Activated CD4-positive, alpha-beta T cell treated with anti-CD3 and anti-CD28 coated beads, Interleukin-2, amount 10 ng/mL, durations not matched to agents 24 days and 14 days (primary cell): ENCODE results near the gene CMTM4. TPM values are rescaled to one million over a fixed set of nuclear protein-coding genes. Genes with fewer than 3 reads are reported as not detected.
A peak's percentile ranks its signal among the peaks of the same experiment; 100 is the strongest.
"Not testable (repeated sequence)": the region's sequence is repeated elsewhere in the genome, so short reads cannot be mapped to it uniquely, and the experiment has no call there.

Source experiments
- DNase-seq: peaks from one replicate; pipeline ENCODE4 v3.0.0; 2022
- H3K27ac Mint-ChIP-seq: one replicate; pipeline ENCODE4 v1.8.0; 2022; ENCODE audit warnings: mild to moderate bottlenecking, mixed read lengths
- H3K27me3 Mint-ChIP-seq: one replicate; pipeline ENCODE4 v1.8.0; 2022; ENCODE audit warnings: mixed read lengths
- H3K36me3 Mint-ChIP-seq: one replicate; pipeline ENCODE4 v1.8.0; 2022; ENCODE audit warnings: low read depth, mild to moderate bottlenecking, mixed read lengths
- H3K4me1 Mint-ChIP-seq: one replicate; pipeline ENCODE4 v1.8.0; 2021; ENCODE audit warnings: mixed read lengths
- H3K4me3 Mint-ChIP-seq: one replicate; pipeline ENCODE4 v1.8.0; 2022; ENCODE audit warnings: mild to moderate bottlenecking, moderate library complexity, mixed read lengths
- H3K9me3 Mint-ChIP-seq: one replicate; pipeline ENCODE4 v1.8.0; 2021; ENCODE audit warnings: mixed read lengths
- intact Hi-C: fragments of 100-400 bp; cut with micrococcal nuclease; formaldehyde crosslinking; loops from one replicate; pipeline ENCODE4 v1.15.1; 2023
- total RNA-seq: library from RNA; stranded (reverse); gene quantifications from 2 replicates; pipeline ENCODE4 v1.2.3, GENCODE V29; 2022

Gene CMTM4
- total RNA-seq, 1 donor from 2014 or later, result 3.5 TPM

DNA sequence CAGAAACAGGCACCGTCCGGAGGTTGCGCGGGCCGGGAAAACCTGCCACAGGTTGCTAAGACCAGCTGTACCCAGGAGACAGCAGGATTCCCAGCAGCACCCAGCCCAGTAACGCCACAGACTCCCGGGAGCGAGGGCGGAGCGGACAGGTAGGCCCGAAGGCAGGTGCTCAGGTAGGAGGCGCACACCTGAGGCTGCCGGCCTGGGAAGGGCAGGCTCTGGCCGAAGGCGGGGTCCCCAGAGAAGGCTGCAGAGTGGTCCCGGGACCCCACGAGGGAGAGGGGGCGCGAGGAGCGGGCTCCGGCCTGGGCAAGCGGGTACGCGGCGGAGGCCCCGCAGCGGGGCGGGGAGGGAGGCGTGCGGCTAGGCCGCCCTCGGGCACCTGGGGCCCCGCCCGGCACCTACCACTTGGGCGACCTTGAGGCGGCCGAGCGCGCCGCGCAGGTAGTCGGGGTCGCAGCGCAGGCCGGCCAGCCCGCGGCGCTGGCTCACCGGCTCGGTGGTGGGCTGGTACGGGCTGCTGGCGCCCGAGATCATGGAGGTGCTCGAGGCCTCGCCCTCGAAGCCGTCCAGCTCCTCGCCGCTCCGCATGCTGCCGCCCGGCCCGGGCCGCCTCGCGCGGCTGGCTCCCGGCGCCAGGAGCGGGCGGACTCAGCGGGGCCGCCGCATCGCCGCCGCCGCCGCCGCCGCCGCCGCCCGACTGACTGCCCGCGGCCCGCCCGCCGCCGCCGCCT is 441 bp downstream of the CMTM4 start:
- peak overlapping the region; percentile 73 for H3K4me3 Mint-ChIP-seq
- H3K4me1 Mint-ChIP-seq, result peaks cover 15% of the 10 kb centered on the region
- DNase-seq, result no peak
- H3K36me3 Mint-ChIP-seq, result no peaks in the 10 kb centered on the region
- no peak overlapping the region for H3K27ac Mint-ChIP-seq
- peaks cover 46% of the 10 kb centered on the region for H3K27me3 Mint-ChIP-seq
- no peaks in the 10 kb centered on the region for H3K9me3 Mint-ChIP-seq
- intact Hi-C loops, result loop anchor here (2.0 kb wide), 1 partner anchor 55 kb away; the partner anchor contains the start of gene DYNC1LI2

DNA sequence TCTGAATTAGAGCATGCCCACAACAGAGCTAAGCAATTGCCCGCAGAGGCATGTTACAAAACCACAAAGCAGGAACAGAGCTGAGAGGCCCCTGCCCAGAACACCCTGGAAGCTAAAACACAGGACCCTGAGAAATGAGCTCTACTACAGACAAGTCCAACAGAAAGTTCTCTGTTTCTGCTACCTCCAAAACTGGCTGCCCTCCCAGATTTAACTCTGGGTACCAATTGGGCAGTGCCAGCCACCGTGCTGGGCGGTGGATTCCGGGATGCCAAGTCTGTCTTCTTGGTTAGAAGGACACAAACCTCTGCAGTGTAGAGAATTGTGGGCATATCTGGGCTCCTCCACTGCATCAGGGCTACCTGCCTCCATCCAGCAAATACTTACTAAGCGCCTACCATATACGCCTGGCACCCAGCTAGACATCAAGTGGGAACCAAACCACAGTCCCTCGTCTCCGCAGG is 1.0 kb downstream of the CMTM4 start:
- peak; percentile 59 for DNase-seq
- Mint-ChIP-seq H3K36me3 (no peaks in the 10 kb centered on the region), H3K9me3 (no peaks in the 10 kb centered on the region), H3K4me1 (peaks cover 14% of the 10 kb centered on the region), H3K27ac (no peak overlapping the region), H3K27me3 (peaks cover 46% of the 10 kb centered on the region), H3K4me3 (peak overlapping the region; percentile 73)
- intact Hi-C loops, result no loop called here

DNA sequence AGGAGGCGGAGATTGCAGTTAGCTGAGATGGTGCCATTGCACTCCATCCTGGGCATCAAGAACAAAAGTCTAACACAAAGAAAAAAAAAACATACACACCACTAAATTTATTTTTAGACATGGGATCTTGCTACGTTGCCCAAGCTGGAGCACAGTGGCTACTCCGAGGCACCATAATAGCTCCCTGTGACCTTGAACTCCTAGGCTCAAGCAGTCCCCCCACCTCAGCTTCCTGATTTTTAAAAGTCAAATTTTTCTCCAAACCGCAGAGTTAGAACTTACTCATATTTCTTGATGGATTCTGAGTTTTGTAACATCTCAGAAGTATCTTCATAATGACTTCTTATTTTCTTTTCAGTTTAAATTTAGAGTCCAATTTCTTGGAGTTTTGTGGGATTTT is 3.4 kb downstream of the CMTM4 start:
- no peak overlapping the region for H3K27ac Mint-ChIP-seq
- intact Hi-C loops, result no loop called here
- no peaks in the 10 kb centered on the region for H3K9me3 Mint-ChIP-seq
- H3K4me1 Mint-ChIP-seq, result peaks cover 14% of the 10 kb centered on the region
- H3K4me3 Mint-ChIP-seq, result no peak overlapping the region
- DNase-seq, result no peak
- H3K36me3 Mint-ChIP-seq, result no peaks in the 10 kb centered on the region
- peaks cover 38% of the 10 kb centered on the region for H3K27me3 Mint-ChIP-seq

DNA sequence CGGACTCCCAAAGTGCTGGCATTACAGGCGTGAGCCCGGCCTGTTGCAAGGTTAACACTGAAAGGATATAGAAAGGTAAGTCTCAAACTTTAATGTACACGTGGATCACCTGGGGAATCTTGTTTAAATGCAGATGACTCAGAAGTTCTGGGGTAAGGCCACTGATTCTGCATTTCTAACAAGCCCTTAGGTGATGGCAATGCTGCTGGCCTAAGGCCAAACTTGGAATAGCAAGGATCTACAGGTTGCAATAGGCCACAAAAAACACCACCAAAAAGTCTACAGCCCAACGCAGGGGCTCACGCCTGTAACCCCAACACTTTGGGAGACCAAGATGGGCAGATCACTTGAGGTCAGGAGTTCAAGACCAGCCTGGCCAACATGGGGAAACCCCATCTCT is 4.2 kb downstream of the CMTM4 start:
- no peak overlapping the region for H3K27ac Mint-ChIP-seq
- peaks cover 13% of the 10 kb centered on the region for H3K4me1 Mint-ChIP-seq
- no peak for DNase-seq
- intact Hi-C loops, result no loop called here
- no peaks in the 10 kb centered on the region for H3K36me3 Mint-ChIP-seq
- no peak overlapping the region for H3K4me3 Mint-ChIP-seq
- H3K9me3 Mint-ChIP-seq, result no peaks in the 10 kb centered on the region
- peaks cover 31% of the 10 kb centered on the region for H3K27me3 Mint-ChIP-seq

DNA sequence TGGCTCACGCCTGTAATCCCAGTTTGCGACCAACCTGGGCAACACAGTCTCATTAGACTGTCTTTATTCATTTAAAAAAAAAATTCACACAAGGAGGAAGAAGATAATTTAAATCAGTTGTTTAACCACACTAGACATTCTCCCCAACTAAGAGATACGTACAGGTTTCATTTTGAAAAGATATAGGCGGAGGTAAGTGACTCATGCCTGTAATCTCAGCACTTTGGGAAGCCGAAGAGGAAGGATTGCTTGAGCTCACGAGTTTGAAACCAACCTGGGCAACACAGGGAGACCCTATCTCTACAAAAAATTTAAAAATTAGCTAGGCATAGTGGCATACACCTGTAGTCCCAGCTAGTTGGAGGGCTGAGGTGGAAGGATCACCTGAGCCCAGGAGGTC is 5.3 kb downstream of the CMTM4 start:
- DNase-seq, result no peak
- Mint-ChIP-seq H3K9me3 (no peaks in the 10 kb centered on the region), H3K4me3 (no peak overlapping the region), H3K36me3 (no peaks in the 10 kb centered on the region), H3K27me3 (peaks cover 29% of the 10 kb centered on the region), H3K27ac (no peak overlapping the region), H3K4me1 (peaks cover 11% of the 10 kb centered on the region)
- intact Hi-C loops, result no loop called here

DNA sequence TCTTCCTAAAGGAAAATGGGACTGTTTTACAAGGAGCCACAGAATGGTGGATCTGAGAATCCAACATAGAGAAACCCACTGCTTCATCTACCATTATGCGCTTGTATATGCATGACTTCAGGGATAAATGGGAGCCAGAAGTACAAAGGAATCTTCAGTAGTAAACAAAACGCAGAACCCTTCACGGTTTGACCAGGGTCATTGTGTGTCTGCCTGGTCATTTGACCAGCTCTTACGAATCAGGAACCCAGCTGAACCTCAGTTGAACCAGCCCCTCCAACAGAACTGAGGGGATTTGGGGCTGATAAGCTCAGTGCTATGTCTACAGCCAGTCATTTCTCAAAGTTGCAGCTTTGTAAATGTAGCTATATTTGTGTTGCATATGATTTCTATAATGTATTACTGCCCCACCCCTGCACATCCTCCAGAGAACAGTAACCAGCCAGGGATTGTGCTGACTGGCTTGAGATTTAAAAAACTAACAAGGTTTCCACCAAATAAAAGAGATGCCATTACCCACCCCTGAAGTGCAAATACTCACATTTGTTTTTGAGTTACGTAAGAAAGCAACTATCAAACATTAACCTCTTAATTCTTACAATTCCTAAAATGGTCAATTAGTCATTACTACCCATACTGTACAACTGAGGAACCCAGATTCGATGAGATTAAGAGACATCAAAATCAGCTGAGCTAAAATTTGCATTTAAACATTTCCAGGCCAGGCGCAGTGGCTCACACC is 6.3 kb downstream of the CMTM4 start:
- peaks cover 25% of the 10 kb centered on the region for H3K27me3 Mint-ChIP-seq
- intact Hi-C loops, result no loop called here
- H3K9me3 Mint-ChIP-seq, result no peaks in the 10 kb centered on the region
- DNase-seq, result no peak
- no peaks in the 10 kb centered on the region for H3K36me3 Mint-ChIP-seq
- no peak overlapping the region for H3K4me3 Mint-ChIP-seq
- H3K27ac Mint-ChIP-seq, result no peak overlapping the region
- peaks cover 10% of the 10 kb centered on the region for H3K4me1 Mint-ChIP-seq

GRCh38 chr16:66689282-66689681 is 7.3 kb downstream of the CMTM4 start:
- H3K9me3 Mint-ChIP-seq, result no peaks in the 10 kb centered on the region
- no peak overlapping the region for H3K27ac Mint-ChIP-seq
- DNase-seq, result no peak
- H3K4me3 Mint-ChIP-seq, result no peak overlapping the region
- H3K4me1 Mint-ChIP-seq, result peaks cover 4% of the 10 kb centered on the region
- intact Hi-C loops, result no loop called here
- peaks cover 17% of the 10 kb centered on the region for H3K27me3 Mint-ChIP-seq
- no peaks in the 10 kb centered on the region for H3K36me3 Mint-ChIP-seq

- H3K27me3 Mint-ChIP-seq, result peaks cover 11% of the 10 kb centered on the region
- no peak overlapping the region for H3K27ac Mint-ChIP-seq
- no peak overlapping the region for H3K4me3 Mint-ChIP-seq
- no peak for DNase-seq
- no peaks in the 10 kb centered on the region for H3K9me3 Mint-ChIP-seq
- H3K36me3 Mint-ChIP-seq, result no peaks in the 10 kb centered on the region
- H3K4me1 Mint-ChIP-seq, result peaks cover 4% of the 10 kb centered on the region
- intact Hi-C loops, result no loop called here
Measured at GRCh38 chr16:66687906-66688625, 8.5 kb downstream of the CMTM4 start.

DNA sequence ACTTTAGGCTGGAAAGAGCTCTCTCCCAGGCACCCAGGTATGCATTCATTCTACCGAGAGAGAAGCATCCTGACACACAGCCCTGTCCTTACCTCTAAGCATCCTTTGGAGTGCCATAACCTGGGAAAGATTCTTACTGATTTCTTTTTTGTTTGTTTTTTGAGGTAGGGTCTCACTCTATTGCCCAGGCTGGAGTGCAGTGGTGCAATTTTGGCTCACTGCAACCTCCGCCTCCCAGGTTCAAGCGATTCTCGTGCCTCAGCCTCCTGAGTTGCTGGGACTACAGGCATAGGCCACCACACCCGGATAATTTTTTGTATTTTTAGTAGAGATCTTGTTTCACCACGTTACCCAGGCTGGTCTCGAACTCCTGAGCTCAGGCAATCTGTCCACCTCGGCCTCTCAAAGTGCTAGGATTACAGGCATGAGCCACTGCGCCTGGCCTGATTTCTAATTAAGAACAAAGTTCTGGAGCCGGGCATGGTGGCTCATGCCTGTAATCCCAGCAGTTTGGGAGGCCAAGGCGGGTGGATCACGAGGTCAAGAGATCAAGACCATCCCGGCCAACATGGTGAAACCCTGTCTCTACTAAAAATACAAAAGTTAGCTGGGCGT is 10.9 kb downstream of the CMTM4 start:
- intact Hi-C loops, H3K27me3 Mint-ChIP-seq, H3K4me3 Mint-ChIP-seq: not testable (repeated sequence)

DNA sequence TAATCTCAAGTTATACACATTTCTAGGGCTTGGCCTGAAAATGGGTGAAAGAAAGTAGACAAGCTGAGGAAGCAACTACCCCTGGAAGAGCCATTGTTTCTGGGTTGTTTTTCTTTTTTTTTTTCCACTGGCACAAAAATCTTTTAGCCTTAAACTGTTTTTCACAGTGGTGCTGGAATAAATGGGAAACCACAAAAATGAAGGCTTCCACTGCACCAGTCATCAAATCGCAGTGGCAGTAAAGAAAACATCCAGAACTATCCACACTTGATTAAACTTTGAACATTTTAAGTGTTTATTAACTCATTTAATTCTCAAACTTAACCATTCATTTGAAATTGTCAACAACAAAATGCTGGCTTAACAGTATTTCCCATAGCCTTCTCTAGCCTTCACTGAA is 14.3 kb downstream of the CMTM4 start:
- no peak for DNase-seq
- no peaks in the 10 kb centered on the region for H3K36me3 Mint-ChIP-seq
- no peak overlapping the region for H3K27ac Mint-ChIP-seq
- intact Hi-C loops, result no loop called here
- no peaks in the 10 kb centered on the region for H3K4me1 Mint-ChIP-seq
- no peak overlapping the region for H3K4me3 Mint-ChIP-seq
- H3K27me3 Mint-ChIP-seq, result no peaks in the 10 kb centered on the region
- no peaks in the 10 kb centered on the region for H3K9me3 Mint-ChIP-seq

More for the DNA sequence above, 10.9 kb downstream of the CMTM4 start:
- H3K36me3 Mint-ChIP-seq, H3K9me3 Mint-ChIP-seq, H3K27ac Mint-ChIP-seq, H3K4me1 Mint-ChIP-seq, DNase-seq: not testable (repeated sequence)

- intact Hi-C loops, result no loop called here
- H3K4me1 Mint-ChIP-seq, result no peaks in the 10 kb centered on the region
- H3K27ac Mint-ChIP-seq, result no peak overlapping the region
- no peaks in the 10 kb centered on the region for H3K9me3 Mint-ChIP-seq
- no peaks in the 10 kb centered on the region for H3K36me3 Mint-ChIP-seq
- DNase-seq, result no peak
- no peak overlapping the region for H3K4me3 Mint-ChIP-seq
- H3K27me3 Mint-ChIP-seq, result no peaks in the 10 kb centered on the region
Measured at GRCh38 chr16:66681676-66682075, 14.9 kb downstream of the CMTM4 start.

GRCh38 chr16:66678337-66678736 is 18.2 kb downstream of the CMTM4 start:
- H3K36me3 Mint-ChIP-seq, result no peaks in the 10 kb centered on the region
- no peak overlapping the region for H3K4me3 Mint-ChIP-seq
- H3K27me3 Mint-ChIP-seq, result no peaks in the 10 kb centered on the region
- no peak for DNase-seq
- no peaks in the 10 kb centered on the region for H3K4me1 Mint-ChIP-seq
- no peaks in the 10 kb centered on the region for H3K9me3 Mint-ChIP-seq
- intact Hi-C loops, result no loop called here
- H3K27ac Mint-ChIP-seq, result no peak overlapping the region

- DNase-seq, result no peak
- Mint-ChIP-seq H3K36me3 (no peaks in the 10 kb centered on the region), H3K27me3 (no peaks in the 10 kb centered on the region), H3K4me3 (no peak overlapping the region), H3K4me1 (no peaks in the 10 kb centered on the region), H3K27ac (no peak overlapping the region), H3K9me3 (no peaks in the 10 kb centered on the region)
- intact Hi-C loops, result no loop called here
Measured at GRCh38 chr16:66677836-66678235, 18.7 kb downstream of the CMTM4 start.

- no peaks in the 10 kb centered on the region for H3K9me3 Mint-ChIP-seq
- no peaks in the 10 kb centered on the region for H3K27me3 Mint-ChIP-seq
- no peaks in the 10 kb centered on the region for H3K36me3 Mint-ChIP-seq
- H3K4me1 Mint-ChIP-seq, result no peaks in the 10 kb centered on the region
- no peak for DNase-seq
- no peak overlapping the region for H3K4me3 Mint-ChIP-seq
- intact Hi-C loops, result no loop called here
- H3K27ac Mint-ChIP-seq, result no peak overlapping the region
Measured at GRCh38 chr16:66677179-66677578, 19.4 kb downstream of the CMTM4 start.
